ENCODE data around the gene KIAA0825.

DNA sequence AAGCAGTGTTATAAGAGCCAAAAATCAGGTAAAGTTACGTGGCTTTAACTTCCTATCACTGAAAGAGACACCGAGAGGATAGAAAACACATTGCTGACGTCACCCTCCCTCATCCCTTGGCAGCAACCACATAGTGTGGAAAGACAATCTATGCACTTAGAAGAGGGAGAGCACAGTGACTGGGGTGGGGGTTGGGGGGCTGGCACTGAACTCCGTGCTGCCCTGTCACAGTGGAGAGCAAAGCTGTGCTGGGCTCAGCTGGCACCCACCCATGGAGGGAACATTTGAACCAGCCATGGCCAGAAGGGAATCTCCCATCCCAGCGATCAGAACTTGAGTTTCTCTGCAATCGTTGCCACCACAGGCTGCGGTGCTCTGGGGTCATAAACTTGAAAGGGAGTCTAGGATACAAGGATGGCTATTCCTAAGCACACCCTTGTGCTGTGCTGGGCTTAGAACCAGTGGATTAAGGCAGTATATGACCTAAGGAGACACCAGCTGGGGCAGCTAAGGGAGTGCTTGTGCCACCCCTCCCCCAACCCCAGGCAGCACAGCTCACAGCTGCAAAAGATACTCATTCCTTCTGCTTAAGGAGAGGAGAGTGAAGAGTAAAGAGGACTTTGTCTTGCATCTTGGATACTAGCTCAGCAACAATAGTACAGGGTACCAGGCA, 73.4 kb downstream of the KIAA0825 start:
- TF ChIP-seq, protein P1, sequence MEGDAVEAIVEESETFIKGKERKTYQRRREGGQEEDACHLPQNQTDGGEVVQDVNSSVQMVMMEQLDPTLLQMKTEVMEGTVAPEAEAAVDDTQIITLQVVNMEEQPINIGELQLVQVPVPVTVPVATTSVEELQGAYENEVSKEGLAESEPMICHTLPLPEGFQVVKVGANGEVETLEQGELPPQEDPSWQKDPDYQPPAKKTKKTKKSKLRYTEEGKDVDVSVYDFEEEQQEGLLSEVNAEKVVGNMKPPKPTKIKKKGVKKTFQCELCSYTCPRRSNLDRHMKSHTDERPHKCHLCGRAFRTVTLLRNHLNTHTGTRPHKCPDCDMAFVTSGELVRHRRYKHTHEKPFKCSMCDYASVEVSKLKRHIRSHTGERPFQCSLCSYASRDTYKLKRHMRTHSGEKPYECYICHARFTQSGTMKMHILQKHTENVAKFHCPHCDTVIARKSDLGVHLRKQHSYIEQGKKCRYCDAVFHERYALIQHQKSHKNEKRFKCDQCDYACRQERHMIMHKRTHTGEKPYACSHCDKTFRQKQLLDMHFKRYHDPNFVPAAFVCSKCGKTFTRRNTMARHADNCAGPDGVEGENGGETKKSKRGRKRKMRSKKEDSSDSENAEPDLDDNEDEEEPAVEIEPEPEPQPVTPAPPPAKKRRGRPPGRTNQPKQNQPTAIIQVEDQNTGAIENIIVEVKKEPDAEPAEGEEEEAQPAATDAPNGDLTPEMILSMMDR (conservative IDR thresholded peaks at IDR 0.05; ENCODE audit: low read depth, low read length) = no peak
- no peak for TF ChIP-seq EZH2 (IDR thresholded peaks at IDR 0.05; ENCODE audit: low read length, unreplicated experiment)
- TF ChIP-seq EZH2phosphoT487 (IDR thresholded peaks at IDR 0.05; ENCODE audit: borderline replicate concordance, low read length) = no peak

Data from PC-3 (cell line).